UCSD-AML1 (cell line): ENCODE measurements around the gene PHF12.
"Not testable (repeated sequence)": the region's sequence is repeated elsewhere in the genome, so short reads cannot be mapped to it uniquely, and the experiment has no call there.

Source experiments
- DNase-seq: peaks from one replicate; lab custom pipeline; 2025; ENCODE audit not compliant: unreplicated experiment; lab: John Stamatoyannopoulos, UW

The PHF12 gene

GRCh38 chr17:28885951-28886350 is 65.4 kb downstream of the PHF12 start:
- no peak for DNase-seq

GRCh38 chr17:28885363-28885762 is 66.0 kb downstream of the PHF12 start:
- no peak for DNase-seq

GRCh38 chr17:28883967-28884702 is 67.2 kb downstream of the PHF12 start:
- no peak for DNase-seq

GRCh38 chr17:28882154-28882895 is 69.0 kb downstream of the PHF12 start:
- no peak for DNase-seq

GRCh38 chr17:28881533-28882056 is 69.7 kb downstream of the PHF12 start:
- DNase-seq, result no peak

GRCh38 chr17:28880572-28880945 is 70.8 kb downstream of the PHF12 start:
- no peak for DNase-seq

- DNase-seq, result no peak
These were observed 71.3 kb downstream of the PHF12 start for GRCh38 chr17:28879886-28880571.

GRCh38 chr17:28878981-28879380 is 72.3 kb downstream of the PHF12 start:
- DNase-seq, result no peak

- DNase-seq, result no peak
These were observed 73.0 kb downstream of the PHF12 start for GRCh38 chr17:28878158-28878910.

- DNase-seq, result not testable (repeated sequence)
These were observed 74.1 kb downstream of the PHF12 start for GRCh38 chr17:28877150-28877711.

GRCh38 chr17:28875848-28876550 is 75.3 kb downstream of the PHF12 start:
- DNase-seq, result no peak

GRCh38 chr17:28874750-28875149 is 76.6 kb downstream of the PHF12 start:
- no peak for DNase-seq

GRCh38 chr17:28873839-28874238 is 77.5 kb downstream of the PHF12 start:
- no peak for DNase-seq

- peak; percentile 30 for DNase-seq
These were observed 80.2 kb downstream of the PHF12 start for GRCh38 chr17:28871056-28871579.

- DNase-seq, result no peak
These were observed 84.0 kb downstream of the PHF12 start for GRCh38 chr17:28867276-28867675.

GRCh38 chr17:28865946-28866752 is 85.2 kb downstream of the PHF12 start:
- no peak for DNase-seq

- DNase-seq, result peak; percentile 30
These were observed 86.1 kb downstream of the PHF12 start for GRCh38 chr17:28864991-28865849.

- no peak for DNase-seq
These were observed 87.4 kb downstream of the PHF12 start for GRCh38 chr17:28863953-28864352.
